Smooth muscle cell (in vitro differentiated cells): Measurements from ENCODE around the gene MAPKAP1. TPM values are rescaled to one million over a fixed set of nuclear protein-coding genes. Genes with fewer than 3 reads are reported as not detected.

Source experiments
- DNase-seq: peaks from one replicate; lab custom pipeline; 2025; ENCODE audit not compliant: unreplicated experiment; lab: John Stamatoyannopoulos, UW
- H2AFZ ChIP-seq: fragments of 200-600 bp; sonication (generic); 2 replicates; pipeline ENCODE4 v1.6.0; 2016; ENCODE audit warnings: antibody characterized with exemption, low read depth, mild to moderate bottlenecking
- H3F3A ChIP-seq: fragments of 200-600 bp; sonication (generic); 2 replicates; pipeline ENCODE4 v1.6.0; 2017; ENCODE audit warnings: antibody characterized with exemption, low read depth
- H3K27ac ChIP-seq: fragments of 200-600 bp; sonication (generic); 2 replicates; pipeline ENCODE4 v1.5.1; 2016; ENCODE audit warnings: low read depth, mild to moderate bottlenecking
- H3K27me3 ChIP-seq: fragments of 200-600 bp; sonication (generic); 2 replicates; pipeline ENCODE4 v1.6.1; 2016; ENCODE audit warnings: low read depth, mild to moderate bottlenecking
- H3K36me3 ChIP-seq: fragments of 200-600 bp; sonication (generic); 2 replicates; pipeline ENCODE4 v1.5.1; 2016; ENCODE audit warnings: low read depth
- H3K4me1 ChIP-seq: fragments of 200-600 bp; sonication (generic); 2 replicates; pipeline ENCODE4 v1.5.1; 2016; ENCODE audit warnings: low read depth
- H3K4me2 ChIP-seq: fragments of 200-600 bp; sonication (generic); 2 replicates; pipeline ENCODE4 v1.6.0; 2016; ENCODE audit warnings: mild to moderate bottlenecking
- H3K4me3 ChIP-seq: fragments of 200-600 bp; sonication (generic); 2 replicates; pipeline ENCODE4 v1.5.1; 2016; ENCODE audit warnings: mild to moderate bottlenecking
- H3K79me2 ChIP-seq: fragments of 200-600 bp; sonication (generic); 2 replicates; pipeline ENCODE4 v1.6.0; 2016; ENCODE audit warnings: low read depth, mild to moderate bottlenecking
- H3K9ac ChIP-seq: fragments of 200-600 bp; sonication (generic); 2 replicates; pipeline ENCODE4 v1.6.0; 2016; ENCODE audit warnings: low read depth
- H3K9me3 ChIP-seq: fragments of 200-600 bp; sonication (generic); replicated peaks from 2 replicates; pipeline ENCODE4 v1.5.1; 2016; ENCODE audit warnings: low read depth
- H4K20me1 ChIP-seq: fragments of 200-600 bp; sonication (generic); 2 replicates; pipeline ENCODE4 v1.6.0; 2016; ENCODE audit warnings: low read depth
- CTCF ChIP-seq: fragments of 200-600 bp; sonication (generic); IDR thresholded peaks from 2 replicates; pipeline ENCODE4 v1.5.1; 2017; ENCODE audit warnings: borderline replicate concordance, mild to moderate bottlenecking, antibody characterized with exemption; ENCODE audit not compliant: insufficient read depth, poor library complexity, severe bottlenecking
- WGBS: methylation state at CpG from one replicate; pipeline ENCODE4 v1.1.7; 2016; ENCODE audit warnings: low lambda C conversion rate; 5-methylcytosine and 5-hydroxymethylcytosine counted together
- polyA plus RNA-seq: library from polyadenylated mRNA; unstranded; fragments of >200 nt; fragmentation: Nextera tagmentation; extraction: Ambion mirVana; gene quantifications from 2 replicates; pipeline ENCODE4 v1.2.1, GENCODE V29; 2016
- total RNA-seq: library from RNA; depleted of rRNA; stranded (reverse); fragments of >200 nt; gene quantifications from 2 replicates; pipeline ENCODE4 v1.2.3, GENCODE V29; 2014

The MAPKAP1 gene
- total and polyA plus RNA-seq, 2 experiments from 2014 or later = 50.1 to 74.5 TPM

- peak overlapping the region; percentile 92 for H3K27ac ChIP-seq
- WGBS = 83% methylated on average over 7 of the region's 7 CpGs
- no peak for DNase-seq
Observed at GRCh38 chr9:125631391-125632085, 75.5 kb downstream of the MAPKAP1 start.

GRCh38 chr9:125630436-125630835 is 76.6 kb downstream of the MAPKAP1 start:
- Histone ChIP-seq H3K4me3 (no peak overlapping the region), H3K4me2 (no peak overlapping the region), H3K4me1 (peaks cover 7% of the 10 kb centered on the region), H3K27me3 (no peaks in the 10 kb centered on the region), H3K9me3 (no peaks in the 10 kb centered on the region), H3K36me3 (no peaks in the 10 kb centered on the region), H3K79me2 (peaks cover 71% of the 10 kb centered on the region), H2AFZ (no peak overlapping the region), H4K20me1 (peaks cover 96% of the 10 kb centered on the region), H3K9ac (no peak overlapping the region), H3K27ac (no peak overlapping the region), H3F3A (peaks cover 4% of the 10 kb centered on the region)
- no peak for TF ChIP-seq CTCF
- WGBS = 94% methylated on average over 1 of the region's 1 CpG
- no peak for DNase-seq

More at GRCh38 chr9:125631391-125632085, 75.5 kb downstream of the MAPKAP1 start:
- Histone ChIP-seq H2AFZ (no peak overlapping the region), H3K4me1 (peaks cover 7% of the 10 kb centered on the region), H3K27me3 (no peaks in the 10 kb centered on the region), H3K79me2 (peaks cover 60% of the 10 kb centered on the region), H3K4me3 (no peak overlapping the region), H3K36me3 (no peaks in the 10 kb centered on the region), H3K4me2 (no peak overlapping the region), H3F3A (peaks cover 4% of the 10 kb centered on the region), H3K9ac (no peak overlapping the region), H4K20me1 (peaks cover 89% of the 10 kb centered on the region), H3K9me3 (no peaks in the 10 kb centered on the region)
- peak; percentile 55 for TF ChIP-seq CTCF

- H3K9ac ChIP-seq = no peak overlapping the region
- H3K4me3 ChIP-seq = no peak overlapping the region
- peaks cover 66% of the 10 kb centered on the region for H3K79me2 ChIP-seq
- H3K27ac ChIP-seq = no peak overlapping the region
- no peak for TF ChIP-seq CTCF
- no peaks in the 10 kb centered on the region for H3K9me3 ChIP-seq
- no peak overlapping the region for H3K4me2 ChIP-seq
- WGBS = 100% methylated on average over 3 of the region's 3 CpGs
- no peaks in the 10 kb centered on the region for H3K27me3 ChIP-seq
- H2AFZ ChIP-seq = no peak overlapping the region
- no peaks in the 10 kb centered on the region for H3K36me3 ChIP-seq
- peaks cover 4% of the 10 kb centered on the region for H3F3A ChIP-seq
- no peak for DNase-seq
- H4K20me1 ChIP-seq = peaks cover 89% of the 10 kb centered on the region
- peaks cover 7% of the 10 kb centered on the region for H3K4me1 ChIP-seq
Observed at GRCh38 chr9:125629446-125629845, 77.6 kb downstream of the MAPKAP1 start.

DNA sequence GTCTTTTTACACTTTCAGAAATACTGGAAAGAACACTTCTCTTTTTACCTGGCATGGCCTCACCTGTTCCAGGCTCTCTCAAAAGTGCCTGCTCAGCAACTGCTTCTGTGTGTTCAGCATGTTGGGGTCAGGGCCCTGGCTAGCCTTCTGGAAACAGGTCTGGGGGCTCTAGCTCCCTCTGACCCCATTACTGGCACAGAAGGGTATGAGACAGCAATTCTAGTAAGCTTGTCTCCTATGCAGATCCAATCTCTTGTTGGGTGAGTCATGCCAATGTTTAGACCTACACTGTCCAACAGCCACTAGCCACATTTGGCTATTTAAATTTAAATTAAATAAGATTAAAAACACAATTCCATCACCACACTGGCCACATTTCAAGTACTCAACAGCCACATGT is 80.8 kb downstream of the MAPKAP1 start:
- Histone ChIP-seq H4K20me1 (peaks cover 66% of the 10 kb centered on the region), H3K9me3 (no peaks in the 10 kb centered on the region), H3F3A (no peaks in the 10 kb centered on the region), H3K9ac (no peak overlapping the region), H3K27me3 (no peaks in the 10 kb centered on the region), H3K4me1 (no peaks in the 10 kb centered on the region), H2AFZ (no peak overlapping the region), H3K4me3 (no peak overlapping the region), H3K4me2 (no peak overlapping the region), H3K79me2 (peaks cover 57% of the 10 kb centered on the region), H3K36me3 (no peaks in the 10 kb centered on the region), H3K27ac (peak overlapping the region; percentile 19)
- no peak for DNase-seq
- TF ChIP-seq CTCF = no peak
